NCI-H2196 treated with DMSO at 0.1 percent for 48 hours (cell line): ENCODE results near the gene RAI1.

Source experiments
- DNase-seq: peaks from one replicate; lab custom pipeline; 2025; ENCODE audit not compliant: unreplicated experiment; lab: John Stamatoyannopoulos, UW

Gene RAI1

GRCh38 chr17:17762744-17763105, 81.5 kb downstream of the RAI1 start:
- DNase-seq: no peak

- no peak for DNase-seq
Observed at GRCh38 chr17:17763136-17763535, 81.9 kb downstream of the RAI1 start.

- DNase-seq: no peak
Observed at GRCh38 chr17:17763734-17764133, 82.5 kb downstream of the RAI1 start.

GRCh38 chr17:17765359-17766076, 84.3 kb downstream of the RAI1 start:
- DNase-seq: no peak

- DNase-seq: no peak
Observed at GRCh38 chr17:17766077-17766743, 85.0 kb downstream of the RAI1 start.

GRCh38 chr17:17766744-17767120, 85.5 kb downstream of the RAI1 start:
- DNase-seq: no peak

GRCh38 chr17:17767154-17767869, 86.1 kb downstream of the RAI1 start:
- no peak for DNase-seq

GRCh38 chr17:17767887-17768418, 86.7 kb downstream of the RAI1 start:
- DNase-seq: no peak

- DNase-seq: peak; percentile 24
Observed at GRCh38 chr17:17768424-17769088, 87.3 kb downstream of the RAI1 start.

- no peak for DNase-seq
Observed at GRCh38 chr17:17769869-17770631, 88.8 kb downstream of the RAI1 start.

- no peak for DNase-seq
Observed at GRCh38 chr17:17770632-17771044, 89.4 kb downstream of the RAI1 start.

- no peak for DNase-seq
Observed at GRCh38 chr17:17771498-17772201, 90.4 kb downstream of the RAI1 start.

- no peak for DNase-seq
Observed at GRCh38 chr17:17772231-17772630, 91.0 kb downstream of the RAI1 start.

- no peak for DNase-seq
Observed at GRCh38 chr17:17774009-17774881, 93.0 kb downstream of the RAI1 start.

- DNase-seq: no peak
Observed at GRCh38 chr17:17776889-17777288, 95.6 kb downstream of the RAI1 start.

- no peak for DNase-seq
Observed at GRCh38 chr17:17778308-17779014, 97.2 kb downstream of the RAI1 start.

GRCh38 chr17:17779015-17779611, 97.9 kb downstream of the RAI1 start:
- DNase-seq: no peak
